Neutrophil (primary cell): ENCODE data around the gene TCP10L.

ENCODE experiments used
- H3K27ac ChIP-seq: fragments of 200-600 bp; sonication (generic); 2 replicates; pipeline ENCODE4 v1.5.1; 2016; ENCODE audit warnings: mild to moderate bottlenecking, moderate library complexity
- H3K27me3 ChIP-seq: fragments of 200-600 bp; sonication (generic); 2 replicates; pipeline ENCODE4 v1.6.0; 2016; ENCODE audit warnings: mild to moderate bottlenecking
- H3K36me3 ChIP-seq: fragments of 200-600 bp; sonication (generic); 2 replicates; pipeline ENCODE4 v1.5.1; 2017
- H3K4me1 ChIP-seq, 2 experiments: fragments of 200-600 bp in 1 of 2; sonication (generic) in 1 of 2; 1 replicate in 1 of 2; 2 replicates in 1 of 2; pipeline versions ENCODE4 v1.5.1 to v1.6.1; 2013 to 2016; ENCODE audit warnings: low read depth in 1 of 2, low read length in 1 of 2, mild to moderate bottlenecking in 1 of 2, moderate library complexity in 1 of 2; ENCODE audit not compliant: control insufficient read depth in 1 of 2, insufficient read depth in 1 of 2
- H3K4me3 ChIP-seq, 2 experiments: fragments of 200-600 bp in 1 of 2; sonication (generic) in 1 of 2; 1 replicate in 1 of 2; 2 replicates in 1 of 2; pipeline ENCODE4 v1.5.1; 2013 to 2016; ENCODE audit warnings: low read depth in 1 of 2, low read length in 1 of 2, mild to moderate bottlenecking in 1 of 2, moderate library complexity in 1 of 2
- H3K9me3 ChIP-seq: fragments of 200-600 bp; sonication (generic); 2 replicates; pipeline ENCODE4 v1.5.1; 2016
- CTCF ChIP-seq: fragments of 200-600 bp; sonication (generic); IDR thresholded peaks from 2 replicates; pipeline ENCODE4 v1.5.1; 2016; ENCODE audit warnings: antibody characterized with exemption

TCP10L gene

GRCh38 chr21:32523988-32524719 lies 61.2 kb downstream of the TCP10L start:
- no peak overlapping the region for H3K4me3 ChIP-seq
- H3K9me3 ChIP-seq, result no peaks in the 10 kb centered on the region
- no peaks in the 10 kb centered on the region for H3K27me3 ChIP-seq
- no peak for TF ChIP-seq CTCF
- H3K36me3 ChIP-seq, result no peaks in the 10 kb centered on the region
- H3K27ac ChIP-seq, result no peak overlapping the region
- H3K4me1 ChIP-seq, result no peaks in the 10 kb centered on the region
